ENCODE measurements around the gene NSMCE4A.

DNA sequence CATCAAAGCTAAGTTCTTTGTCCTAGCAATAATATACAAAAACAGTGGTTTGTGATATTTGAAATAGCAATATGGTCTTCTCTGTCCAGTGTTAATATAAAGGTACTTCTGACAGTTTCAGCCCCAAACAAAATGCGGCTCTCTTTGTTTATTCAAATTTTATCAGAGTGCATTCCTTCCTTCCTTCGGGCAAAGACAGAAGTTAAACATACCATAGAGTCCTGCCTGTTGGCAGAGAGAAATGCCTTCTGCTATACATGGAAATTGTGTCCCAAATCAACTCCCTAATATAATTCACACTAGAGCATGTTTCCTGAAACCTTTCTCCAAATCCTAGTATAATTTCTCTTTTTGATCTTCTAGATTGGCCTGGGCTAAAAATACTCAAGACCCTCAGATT, 26.0 kb downstream of the NSMCE4A start:
- TF ChIP-seq, protein P1, sequence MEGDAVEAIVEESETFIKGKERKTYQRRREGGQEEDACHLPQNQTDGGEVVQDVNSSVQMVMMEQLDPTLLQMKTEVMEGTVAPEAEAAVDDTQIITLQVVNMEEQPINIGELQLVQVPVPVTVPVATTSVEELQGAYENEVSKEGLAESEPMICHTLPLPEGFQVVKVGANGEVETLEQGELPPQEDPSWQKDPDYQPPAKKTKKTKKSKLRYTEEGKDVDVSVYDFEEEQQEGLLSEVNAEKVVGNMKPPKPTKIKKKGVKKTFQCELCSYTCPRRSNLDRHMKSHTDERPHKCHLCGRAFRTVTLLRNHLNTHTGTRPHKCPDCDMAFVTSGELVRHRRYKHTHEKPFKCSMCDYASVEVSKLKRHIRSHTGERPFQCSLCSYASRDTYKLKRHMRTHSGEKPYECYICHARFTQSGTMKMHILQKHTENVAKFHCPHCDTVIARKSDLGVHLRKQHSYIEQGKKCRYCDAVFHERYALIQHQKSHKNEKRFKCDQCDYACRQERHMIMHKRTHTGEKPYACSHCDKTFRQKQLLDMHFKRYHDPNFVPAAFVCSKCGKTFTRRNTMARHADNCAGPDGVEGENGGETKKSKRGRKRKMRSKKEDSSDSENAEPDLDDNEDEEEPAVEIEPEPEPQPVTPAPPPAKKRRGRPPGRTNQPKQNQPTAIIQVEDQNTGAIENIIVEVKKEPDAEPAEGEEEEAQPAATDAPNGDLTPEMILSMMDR (IDR thresholded peaks at IDR 0.05), result no peak
- no peak for TF ChIP-seq POLR2A (IDR thresholded peaks at IDR 0.05)
